ENCODE results near the gene PIGU. TPM values are rescaled to one million over a fixed set of nuclear protein-coding genes. Genes with fewer than 3 reads are reported as not detected.

PIGU gene
- total RNA-seq, 1 donor = 9.0 TPM

DNA sequence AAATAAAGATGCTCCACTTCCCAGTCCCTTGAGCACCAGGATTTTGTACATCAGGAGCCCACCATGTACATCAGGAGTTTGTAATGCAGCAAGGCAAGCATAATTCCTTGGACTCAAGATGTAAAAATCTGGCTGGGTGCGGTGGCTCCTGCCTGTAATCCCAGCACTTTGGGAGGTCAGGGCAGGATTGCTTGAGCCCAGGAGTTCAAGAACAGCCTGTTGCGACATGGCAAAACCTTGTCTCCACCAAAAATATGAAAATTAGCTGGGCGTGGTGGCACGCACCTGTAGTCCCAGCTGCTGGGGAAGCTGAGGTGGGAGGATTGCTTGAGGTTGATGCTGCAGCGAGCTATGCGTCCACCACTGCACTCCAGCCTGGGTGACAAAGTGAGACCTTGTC lies 134.5 kb downstream of the PIGU start:
- H3K79me2 ChIP-seq (ENCODE audit: insufficient read depth, low read length) = no peaks in the 10 kb centered on the region
- no peaks in the 10 kb centered on the region for H3K4me1 ChIP-seq (ENCODE audit: insufficient read depth, low read length)
- no peak overlapping the region for H3K4me2 ChIP-seq (ENCODE audit: insufficient read depth, low read length)
- no peaks in the 10 kb centered on the region for H3K9me3 ChIP-seq (ENCODE audit: low read depth, low read length)
- peaks cover 41% of the 10 kb centered on the region for H3K36me3 ChIP-seq (ENCODE audit: insufficient read depth, low read length)
- TF ChIP-seq CTCF (IDR thresholded peaks at IDR 0.05; ENCODE audit: extremely low read depth, low read depth, low read length) = no peak
- H3K4me3 ChIP-seq (ENCODE audit: insufficient read depth, low read length) = no peak overlapping the region
- H3K27me3 ChIP-seq (ENCODE audit: insufficient read depth, low read length) = no peaks in the 10 kb centered on the region
- H2AFZ ChIP-seq (ENCODE audit: low read length) = no peak overlapping the region
- DNase-seq (ENCODE audit: insufficient read length, low spot score, missing footprints) = no peak
- peaks cover 10% of the 10 kb centered on the region for H4K20me1 ChIP-seq (ENCODE audit: insufficient read depth, low read length)
- no peak overlapping the region for H3K27ac ChIP-seq (ENCODE audit: low read depth, low read length)

GRCh38 chr20:34541917-34542316 lies 135.0 kb downstream of the PIGU start:
- Histone ChIP-seq H2AFZ (ENCODE audit: low read length) (no peak overlapping the region), H3K36me3 (ENCODE audit: insufficient read depth, low read length) (peaks cover 46% of the 10 kb centered on the region), H3K27ac (ENCODE audit: low read depth, low read length) (no peak overlapping the region), H3K4me2 (ENCODE audit: insufficient read depth, low read length) (no peak overlapping the region), H3K27me3 (ENCODE audit: insufficient read depth, low read length) (no peaks in the 10 kb centered on the region), H3K4me3 (ENCODE audit: insufficient read depth, low read length) (no peak overlapping the region), H4K20me1 (ENCODE audit: insufficient read depth, low read length) (peaks cover 15% of the 10 kb centered on the region), H3K4me1 (ENCODE audit: insufficient read depth, low read length) (no peaks in the 10 kb centered on the region), H3K9me3 (ENCODE audit: low read depth, low read length) (no peaks in the 10 kb centered on the region), H3K79me2 (ENCODE audit: insufficient read depth, low read length) (no peaks in the 10 kb centered on the region)
- DNase-seq (ENCODE audit: insufficient read length, low spot score, missing footprints) = peak; percentile 53
- no peak for TF ChIP-seq CTCF (IDR thresholded peaks at IDR 0.05; ENCODE audit: extremely low read depth, low read depth, low read length)

GRCh38 chr20:34541264-34541901 lies 135.5 kb downstream of the PIGU start:
- H3K27ac ChIP-seq (ENCODE audit: low read depth, low read length) = no peak overlapping the region
- no peaks in the 10 kb centered on the region for H3K79me2 ChIP-seq (ENCODE audit: insufficient read depth, low read length)
- peaks cover 51% of the 10 kb centered on the region for H3K36me3 ChIP-seq (ENCODE audit: insufficient read depth, low read length)
- DNase-seq (ENCODE audit: insufficient read length, low spot score, missing footprints) = no peak
- no peak overlapping the region for H3K4me3 ChIP-seq (ENCODE audit: insufficient read depth, low read length)
- H3K27me3 ChIP-seq (ENCODE audit: insufficient read depth, low read length) = no peaks in the 10 kb centered on the region
- H3K9me3 ChIP-seq (ENCODE audit: low read depth, low read length) = no peaks in the 10 kb centered on the region
- TF ChIP-seq CTCF (IDR thresholded peaks at IDR 0.05; ENCODE audit: extremely low read depth, low read depth, low read length) = no peak
- no peak overlapping the region for H3K4me2 ChIP-seq (ENCODE audit: insufficient read depth, low read length)
- H4K20me1 ChIP-seq (ENCODE audit: insufficient read depth, low read length) = peaks cover 17% of the 10 kb centered on the region
- no peaks in the 10 kb centered on the region for H3K4me1 ChIP-seq (ENCODE audit: insufficient read depth, low read length)
- H2AFZ ChIP-seq (ENCODE audit: low read length) = no peak overlapping the region

DNA sequence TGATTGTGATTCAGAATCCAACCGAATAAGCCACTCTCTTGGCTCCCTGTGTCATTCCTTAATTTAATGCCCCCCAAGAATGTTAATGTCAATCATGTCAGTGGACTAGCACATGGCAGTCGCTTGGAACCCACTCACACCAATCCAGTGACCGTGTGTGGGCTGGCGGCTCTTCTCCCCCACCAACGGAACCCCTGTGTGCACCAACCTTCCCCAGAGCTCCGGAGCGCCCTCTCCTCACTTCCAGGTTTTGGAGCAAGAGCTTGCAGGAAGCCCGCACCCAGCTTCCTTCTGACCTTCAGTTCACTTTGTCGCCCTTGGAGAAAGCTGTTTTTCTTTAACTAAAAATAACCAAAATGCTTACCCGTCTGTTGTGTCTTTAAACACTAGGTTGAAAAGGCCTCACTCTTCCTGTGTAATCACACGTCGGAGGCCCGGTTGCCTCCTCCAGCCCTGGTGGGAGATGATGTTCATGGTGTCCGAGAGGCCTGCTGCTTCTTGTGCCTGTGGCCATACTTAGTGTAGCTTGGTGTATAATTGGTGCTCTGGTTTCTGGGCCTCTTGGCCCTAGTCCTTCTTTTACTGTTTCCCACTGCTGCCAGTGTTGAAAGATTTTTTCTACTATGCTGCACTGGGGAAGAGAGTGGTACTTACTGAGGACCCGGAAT lies 136.2 kb downstream of the PIGU start:
- no peak overlapping the region for H2AFZ ChIP-seq (ENCODE audit: low read length)
- no peaks in the 10 kb centered on the region for H3K4me1 ChIP-seq (ENCODE audit: insufficient read depth, low read length)
- no peaks in the 10 kb centered on the region for H3K9me3 ChIP-seq (ENCODE audit: low read depth, low read length)
- H3K27ac ChIP-seq (ENCODE audit: low read depth, low read length) = no peak overlapping the region
- peaks cover 57% of the 10 kb centered on the region for H3K36me3 ChIP-seq (ENCODE audit: insufficient read depth, low read length)
- H4K20me1 ChIP-seq (ENCODE audit: insufficient read depth, low read length) = peaks cover 21% of the 10 kb centered on the region
- H3K4me2 ChIP-seq (ENCODE audit: insufficient read depth, low read length) = no peak overlapping the region
- TF ChIP-seq CTCF (IDR thresholded peaks at IDR 0.05; ENCODE audit: extremely low read depth, low read depth, low read length) = no peak
- H3K4me3 ChIP-seq (ENCODE audit: insufficient read depth, low read length) = no peak overlapping the region
- DNase-seq (ENCODE audit: insufficient read length, low spot score, missing footprints) = peak; percentile 59
- no peaks in the 10 kb centered on the region for H3K27me3 ChIP-seq (ENCODE audit: insufficient read depth, low read length)
- H3K79me2 ChIP-seq (ENCODE audit: insufficient read depth, low read length) = no peaks in the 10 kb centered on the region

Measured in osteoblast (primary cell).